ENCODE measurements around the gene MAN1A2. TPM values are rescaled to one million over a fixed set of nuclear protein-coding genes. Genes with fewer than 3 reads are reported as not detected.

MAN1A2 gene
- total and polyA plus RNA-seq, 9 of the 15 experiments (the other 6 are each of a cell fraction or from before 2014, with no cell fraction given), result 4.2 to 38.4 (median 18.7) TPM

GRCh38 chr1:117339866-117340700, 27.2 kb upstream of the MAN1A2 start (continued):
- no peak for TF ChIP-seq CEBPZ (IDR thresholded peaks at IDR 0.05; ENCODE audit: borderline replicate concordance, low read depth, low read length)
- 0 out of 2 replicates have a peak, but pooled peaks have one; percentile 10 for TF ChIP-seq PHB2 (IDR thresholded peaks at IDR 0.05; ENCODE audit: low read depth)
- TF ChIP-seq TFE3 (CRISPR knock-in tag; IDR thresholded peaks at IDR 0.05), result 0 out of 2 replicates have a peak, but pooled peaks have one; percentile 2
- peak; percentile 42; the same call in 1 of the 2 replicates for TF ChIP-seq ZNF239 (CRISPR knock-in tag; IDR thresholded peaks at IDR 0.05)
- TF ChIP-seq KHSRP (IDR thresholded peaks at IDR 0.05), result no peak
- peak; percentile 75 for TF ChIP-seq ZBTB17 (CRISPR knock-in tag; IDR thresholded peaks at IDR 0.05)
- TF ChIP-seq MEF2A (IDR thresholded peaks at IDR 0.05; ENCODE audit: control insufficient read depth, low read depth, low read length), result no peak
- no peak for TF ChIP-seq NBN (IDR thresholded peaks at IDR 0.05; ENCODE audit: low read depth)
- TF ChIP-seq GABPA (tag; conservative IDR thresholded peaks at IDR 0.05; ENCODE audit: low read depth), result peak; percentile 70
- no peak for TF ChIP-seq CHD7 (IDR thresholded peaks at IDR 0.05; ENCODE audit: low read depth, low read length)

Measured in K562 (cell line).